Measurements from ENCODE around the gene ALDOA. TPM values are rescaled to one million over a fixed set of nuclear protein-coding genes. Genes with fewer than 3 reads are reported as not detected.

Gene ALDOA
- total and polyA plus RNA-seq, 10 of the 15 experiments (the other 5 are each of a cell fraction or from before 2014, with no cell fraction given) = 218 to 2,339 (median 1,095) TPM

GRCh38 chr16:30085247-30085646 lies 19.7 kb downstream of the ALDOA start:
- FAIRE-seq (no peak), DNase-seq (ENCODE audit: low read depth, low spot score) (no peak), ATAC-seq (no peak)
- intact Hi-C loops (cut with micrococcal nuclease; ENCODE audit: unreplicated experiment) = no loop called here
- POLR2A ChIA-PET = no interaction called here
- no peak overlapping the region for H3K4me3 ChIP-seq
- no peak overlapping the region for H2AFZ ChIP-seq (ENCODE audit: control insufficient read depth, low read depth, low read length)
- H3K9me3 ChIP-seq (replicated peaks; ENCODE audit: control insufficient read depth, insufficient read depth, low read length) = no peaks in the 10 kb centered on the region
- 46% methylated on average over 3 of the region's 3 CpGs for WGBS (ENCODE audit: insufficient coverage, insufficient replicate concordance, low lambda C conversion rate, missing lambda C conversion rate)
- H3K27me3 ChIP-seq (replicated peaks in 1 of 2; ENCODE audit: control insufficient read depth in 2 of 2, insufficient read depth in 2 of 2, low read length in 1 of 2) = no peaks in the 10 kb centered on the region
- CTCF ChIA-PET = no interaction called here
- in situ Hi-C loops (cut with MboI) = loop anchor here (25.0 kb wide), 1 partner anchor 1802 kb away; no protein-coding TSS in a partner anchor
- RAD21 ChIA-PET (ENCODE audit: unreplicated experiment) = no interaction called here
- no peaks in the 10 kb centered on the region for H4K20me1 ChIP-seq (ENCODE audit: control insufficient read depth, insufficient read depth)
- no peak overlapping the region for H3K4me2 ChIP-seq (ENCODE audit: control insufficient read depth, insufficient read depth)
- SMC1A ChIA-PET (ENCODE audit: uncharacterized antibody, unreplicated experiment) = no interaction called here
- no peak overlapping the region for H3K9ac ChIP-seq (ENCODE audit: control insufficient read depth, insufficient read depth, low read length)
- H3K79me2 ChIP-seq (ENCODE audit: control insufficient read depth, insufficient read depth, low read length) = no peaks in the 10 kb centered on the region; the same call in 1 of the 2 replicates
- H3K27ac ChIP-seq (ENCODE audit: control insufficient read depth, insufficient read depth) = no peak overlapping the region
- peaks cover 26 to 33% of the 10 kb centered on the region in 2 experiments; a peak in 3 of 4 replicates for H3K36me3 ChIP-seq (ENCODE audit: control insufficient read depth in 2 of 2, insufficient read depth in 2 of 2, low read length in 1 of 2)
- no TSS peak for BruUV-seq (replicated peaks)
- no peaks in the 10 kb centered on the region for H3K4me1 ChIP-seq (ENCODE audit: control insufficient read depth, insufficient read depth, low read length)
- TF ChIP-seq RELB (IDR thresholded peaks at IDR 0.05; ENCODE audit: low read depth) (no peak), SUZ12 (IDR thresholded peaks at IDR 0.05; ENCODE audit: unreplicated experiment) (no peak), E2F8 (IDR thresholded peaks at IDR 0.05; ENCODE audit: low read depth, partially characterized antibody) (no peak), ZBTB11 (CRISPR knock-in tag; IDR thresholded peaks at IDR 0.05) (no peak), TCF7 (IDR thresholded peaks at IDR 0.05; ENCODE audit: borderline replicate concordance) (no peak), DPF2 (IDR thresholded peaks at IDR 0.05) (no peak), NR2C2 (IDR thresholded peaks at IDR 0.05; ENCODE audit: borderline replicate concordance, control insufficient read depth, insufficient read length, low read depth) (no peak), PKNOX1 (IDR thresholded peaks at IDR 0.05) (no peak), POLR2AphosphoS5 (IDR thresholded peaks at IDR 0.05; ENCODE audit: low read length) (no peak), ZNF274 (IDR thresholded peaks at IDR 0.05; ENCODE audit: insufficient read depth, insufficient read length) (no peak)
- TF ChIP-seq, protein P1, sequence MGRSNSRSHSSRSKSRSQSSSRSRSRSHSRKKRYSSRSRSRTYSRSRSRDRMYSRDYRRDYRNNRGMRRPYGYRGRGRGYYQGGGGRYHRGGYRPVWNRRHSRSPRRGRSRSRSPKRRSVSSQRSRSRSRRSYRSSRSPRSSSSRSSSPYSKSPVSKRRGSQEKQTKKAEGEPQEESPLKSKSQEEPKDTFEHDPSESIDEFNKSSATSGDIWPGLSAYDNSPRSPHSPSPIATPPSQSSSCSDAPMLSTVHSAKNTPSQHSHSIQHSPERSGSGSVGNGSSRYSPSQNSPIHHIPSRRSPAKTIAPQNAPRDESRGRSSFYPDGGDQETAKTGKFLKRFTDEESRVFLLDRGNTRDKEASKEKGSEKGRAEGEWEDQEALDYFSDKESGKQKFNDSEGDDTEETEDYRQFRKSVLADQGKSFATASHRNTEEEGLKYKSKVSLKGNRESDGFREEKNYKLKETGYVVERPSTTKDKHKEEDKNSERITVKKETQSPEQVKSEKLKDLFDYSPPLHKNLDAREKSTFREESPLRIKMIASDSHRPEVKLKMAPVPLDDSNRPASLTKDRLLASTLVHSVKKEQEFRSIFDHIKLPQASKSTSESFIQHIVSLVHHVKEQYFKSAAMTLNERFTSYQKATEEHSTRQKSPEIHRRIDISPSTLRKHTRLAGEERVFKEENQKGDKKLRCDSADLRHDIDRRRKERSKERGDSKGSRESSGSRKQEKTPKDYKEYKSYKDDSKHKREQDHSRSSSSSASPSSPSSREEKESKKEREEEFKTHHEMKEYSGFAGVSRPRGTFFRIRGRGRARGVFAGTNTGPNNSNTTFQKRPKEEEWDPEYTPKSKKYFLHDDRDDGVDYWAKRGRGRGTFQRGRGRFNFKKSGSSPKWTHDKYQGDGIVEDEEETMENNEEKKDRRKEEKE (IDR thresholded peaks at IDR 0.05) = no peak

All from GM12878 (cell line).